ENCODE data around the gene TSEN54. TPM values are rescaled to one million over a fixed set of nuclear protein-coding genes. Genes with fewer than 3 reads are reported as not detected.
A peak's percentile ranks its signal among the peaks of the same experiment; 100 is the strongest.

The TSEN54 gene
- total RNA-seq, 1 donor from 2014 or later = 7.7 TPM

DNA sequence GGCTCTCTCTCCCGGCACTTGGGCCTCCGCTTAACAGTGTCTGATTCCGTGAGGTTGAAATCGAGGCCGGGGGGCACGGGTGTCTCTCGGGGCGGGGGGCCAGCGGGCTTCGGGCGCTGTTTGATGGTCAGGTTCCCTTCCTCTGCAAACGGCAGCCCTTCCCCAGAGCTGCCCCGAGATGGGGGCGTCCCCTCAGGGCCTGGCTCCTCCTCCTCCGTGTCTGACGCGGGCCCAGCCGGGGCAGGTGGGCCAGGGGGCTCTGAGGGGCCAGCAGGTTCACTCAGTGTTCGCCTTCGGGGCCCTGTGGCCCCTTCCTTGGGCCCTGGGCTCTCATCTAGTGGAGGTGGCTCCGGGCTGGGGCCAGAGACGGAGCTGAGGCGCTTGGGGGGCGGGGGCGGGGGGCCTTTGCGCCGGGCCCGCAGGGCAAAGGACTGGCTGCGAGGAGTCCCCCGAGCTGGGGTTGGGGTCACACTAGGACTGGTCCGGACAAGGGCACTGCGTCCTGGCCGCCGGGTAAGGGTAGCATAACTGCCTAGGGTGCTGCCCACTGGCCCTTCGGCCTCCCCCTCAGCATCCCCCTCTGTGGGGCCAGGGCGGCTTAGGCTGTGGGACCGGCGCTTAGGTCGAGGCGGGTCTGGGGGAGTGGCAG, 14.1 kb upstream of the TSEN54 start:
- intact Hi-C loops (cut with DNase I) = no loop called here
- no peak for DNase-seq (ENCODE audit: low spot score)

DNA sequence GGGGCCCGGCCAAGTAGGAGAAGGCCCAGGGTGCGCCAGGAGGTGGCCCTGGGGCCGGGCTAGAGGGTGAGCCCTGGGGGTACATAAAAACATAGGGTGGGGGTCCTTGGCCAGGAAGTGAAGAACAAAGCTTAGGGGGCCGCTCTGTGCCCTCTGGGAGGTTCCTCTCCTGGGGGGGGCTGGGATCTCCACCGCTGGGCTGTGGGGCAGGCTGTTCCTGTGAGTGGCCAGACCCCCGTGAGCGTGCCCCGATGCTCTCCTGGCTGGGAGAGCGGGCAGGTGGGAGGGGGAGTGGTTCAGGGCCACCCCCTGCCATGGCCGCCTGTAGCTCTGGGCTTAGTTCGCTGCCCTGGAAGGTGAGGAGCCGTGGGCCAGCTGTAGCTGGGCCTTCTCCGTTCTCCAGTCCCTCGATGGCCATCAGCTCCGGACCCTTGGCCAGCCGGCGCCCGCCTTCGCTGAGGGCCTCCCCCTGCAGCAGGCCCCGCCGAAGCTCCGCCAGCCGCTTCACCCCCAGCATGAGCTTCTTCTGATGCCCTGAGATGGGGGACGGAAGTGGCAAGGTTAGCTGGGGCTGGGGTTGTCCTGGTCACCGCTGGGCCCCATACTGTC, 13.5 kb upstream of the TSEN54 start:
- no peak for DNase-seq (ENCODE audit: low spot score)
- intact Hi-C loops (cut with DNase I) = no loop called here

DNA sequence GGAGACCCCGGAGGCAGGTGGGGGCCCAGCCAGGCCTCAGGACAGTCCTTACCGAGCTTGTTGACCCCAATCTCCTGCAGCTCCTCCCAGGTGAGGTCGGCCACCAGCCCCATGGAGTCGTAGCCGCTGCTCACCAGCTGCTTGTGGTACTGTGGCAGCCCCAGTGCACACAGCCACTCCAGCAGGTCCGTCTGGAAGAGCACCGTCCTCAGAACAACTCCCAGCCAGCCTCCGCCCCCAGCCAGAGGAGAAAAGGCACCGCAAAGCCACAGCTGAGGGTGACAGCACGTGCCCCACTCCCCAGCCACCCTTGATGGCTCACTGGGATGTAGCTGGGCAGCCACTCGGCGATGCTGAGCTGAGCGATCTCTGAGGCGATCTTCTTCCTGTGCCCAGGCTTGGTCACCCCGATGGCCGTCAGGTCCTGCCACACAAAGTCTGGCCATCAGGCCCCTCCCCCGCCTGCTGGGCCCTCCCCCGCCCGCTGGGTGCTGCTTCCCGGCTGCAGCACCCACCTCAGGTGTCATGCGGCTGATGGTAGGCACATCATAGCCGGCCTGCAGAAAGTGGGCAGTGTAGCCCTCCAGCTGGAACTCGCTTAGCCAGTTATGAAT, 12.9 kb upstream of the TSEN54 start:
- intact Hi-C loops (cut with DNase I) = no loop called here
- DNase-seq (ENCODE audit: low spot score) = no peak

DNA sequence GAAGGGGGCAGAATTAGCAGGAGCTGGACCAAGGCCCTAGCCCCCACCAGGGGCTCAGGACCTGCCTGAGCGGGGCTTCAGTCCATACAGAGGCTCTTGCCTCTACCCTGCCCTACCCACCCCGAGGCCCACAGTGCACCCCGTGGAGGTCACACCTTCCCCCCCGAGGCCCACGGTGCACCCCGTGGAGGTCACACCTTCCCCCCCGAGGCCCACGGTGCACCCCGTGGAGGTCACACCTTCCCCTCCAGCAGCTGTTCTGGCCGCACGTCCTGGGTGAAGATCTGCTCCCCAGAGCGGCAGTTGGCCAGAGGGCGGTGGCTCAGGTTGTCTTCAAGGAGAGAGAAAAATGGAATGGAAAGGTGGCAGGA, 12.4 kb upstream of the TSEN54 start:
- intact Hi-C loops (cut with DNase I) = no loop called here
- DNase-seq (ENCODE audit: low spot score) = no peak

DNA sequence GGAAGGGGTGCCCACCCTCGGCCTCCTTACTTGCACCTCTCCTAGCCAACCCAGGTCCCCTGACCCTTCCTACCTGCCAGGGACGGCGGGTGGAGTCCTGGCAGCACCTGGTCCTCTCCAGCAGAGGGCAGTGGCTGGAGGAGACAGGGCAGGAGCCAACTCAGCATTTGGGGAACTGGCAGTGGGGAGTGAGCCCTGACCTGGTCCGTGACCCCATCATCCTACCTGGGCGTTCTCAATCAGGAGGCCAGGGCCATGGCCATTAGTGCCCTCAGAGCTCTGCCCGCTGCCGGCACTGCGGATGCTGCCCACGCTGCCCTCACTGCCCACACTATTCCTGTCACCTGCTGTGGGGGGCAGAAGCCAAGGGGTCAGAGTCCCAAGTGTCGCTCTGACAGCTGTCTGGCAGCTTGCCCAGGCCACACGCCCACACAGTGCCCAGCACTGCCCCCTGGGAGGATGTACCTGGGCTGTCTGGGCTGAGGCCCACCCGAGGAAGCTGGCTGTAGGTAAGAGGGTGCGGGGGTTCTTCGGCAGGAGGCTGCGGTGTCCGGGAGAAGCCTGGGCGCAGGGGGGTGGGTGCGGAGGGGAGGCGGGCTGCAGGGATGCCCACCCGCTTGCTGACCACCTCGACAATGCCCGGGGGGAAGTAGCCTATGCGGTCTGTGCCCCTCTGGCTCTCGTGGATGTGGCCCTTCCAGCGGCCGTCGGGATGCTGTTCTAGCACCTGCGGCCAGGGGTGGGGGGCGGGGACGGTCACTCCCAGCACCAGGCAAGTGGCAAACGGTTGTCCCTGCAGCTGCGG, 11.8 kb upstream of the TSEN54 start:
- intact Hi-C loops (cut with DNase I) = no loop called here
- DNase-seq (ENCODE audit: low spot score) = no peak

DNA sequence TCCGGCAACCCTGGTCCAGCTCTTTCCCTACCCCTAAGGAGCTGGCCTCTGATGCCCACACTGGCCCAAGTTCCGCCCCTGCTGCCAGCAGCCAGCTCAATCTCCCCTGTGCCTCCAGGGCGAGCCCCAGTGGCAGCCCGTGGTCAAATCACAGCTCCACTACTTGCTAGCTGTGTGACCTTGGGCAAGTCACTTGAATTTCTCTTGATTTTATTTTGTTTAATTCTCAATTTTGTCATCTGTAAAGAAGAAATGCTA, 11.2 kb upstream of the TSEN54 start:
- no peak for DNase-seq (ENCODE audit: low spot score)
- intact Hi-C loops (cut with DNase I) = no loop called here

DNA sequence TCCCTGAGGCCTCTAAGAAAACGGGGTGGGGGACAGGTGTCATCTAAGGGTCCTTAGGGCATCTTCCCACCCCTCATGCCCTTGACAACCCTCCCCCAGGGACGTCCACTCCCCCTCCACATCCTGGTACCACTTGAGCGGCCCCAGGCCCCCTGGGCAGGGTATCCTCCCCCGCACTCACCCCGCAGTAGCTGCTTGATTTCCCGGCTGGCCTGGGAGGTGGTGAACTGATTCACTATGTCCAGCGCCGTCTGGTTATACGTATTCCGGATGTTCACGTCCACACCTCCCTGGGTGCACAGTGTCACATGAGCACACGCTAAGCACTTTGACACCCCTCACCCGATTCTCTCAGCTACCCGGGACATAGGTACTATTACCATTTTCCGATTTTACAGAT, 10.7 kb upstream of the TSEN54 start:
- no peak for DNase-seq (ENCODE audit: low spot score)
- intact Hi-C loops (cut with DNase I) = no loop called here

DNA sequence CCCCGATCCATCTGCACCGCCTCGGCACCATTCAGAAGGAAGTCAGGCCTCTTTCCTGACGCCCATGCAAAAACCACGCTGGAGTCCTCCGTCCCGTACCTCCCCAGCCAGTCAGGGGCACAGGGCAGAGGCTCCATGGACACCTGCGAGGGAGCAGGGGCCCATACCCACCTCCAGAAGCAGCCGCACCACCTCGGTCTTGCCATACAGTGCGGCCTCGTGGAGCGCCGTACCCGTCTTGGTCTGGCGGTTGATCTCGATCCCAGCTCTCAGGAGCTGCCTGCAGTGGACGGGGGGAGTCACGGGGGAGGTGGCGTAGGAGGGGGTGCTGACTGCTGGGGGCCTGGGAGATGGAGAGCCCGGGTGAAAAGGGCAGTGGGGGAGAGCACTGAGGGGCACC, 10.2 kb upstream of the TSEN54 start:
- no peak for DNase-seq (ENCODE audit: low spot score)
- intact Hi-C loops (cut with DNase I) = no loop called here

DNA sequence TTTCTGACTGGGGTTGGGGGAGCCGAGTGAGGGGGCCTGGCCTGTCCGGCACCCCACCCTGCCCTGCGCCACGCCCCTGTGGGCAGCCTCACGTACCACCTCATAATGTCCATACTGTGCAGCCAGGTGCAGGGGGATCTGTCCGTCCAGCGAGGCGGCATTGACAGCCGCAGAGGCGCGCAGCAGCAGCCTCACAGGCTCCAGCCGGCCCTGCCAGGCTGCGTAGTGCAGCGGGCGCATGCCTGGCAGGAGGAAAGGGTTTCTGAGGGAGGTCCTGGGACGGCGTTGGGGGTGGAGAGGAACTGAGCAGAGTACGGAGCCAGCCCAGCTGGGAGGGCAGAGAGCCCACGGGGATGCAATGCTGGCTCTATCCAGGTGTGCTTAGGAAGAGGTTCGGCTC, 9.4 kb upstream of the TSEN54 start:
- no peak for DNase-seq (ENCODE audit: low spot score)
- intact Hi-C loops (cut with DNase I) = no loop called here

DNA sequence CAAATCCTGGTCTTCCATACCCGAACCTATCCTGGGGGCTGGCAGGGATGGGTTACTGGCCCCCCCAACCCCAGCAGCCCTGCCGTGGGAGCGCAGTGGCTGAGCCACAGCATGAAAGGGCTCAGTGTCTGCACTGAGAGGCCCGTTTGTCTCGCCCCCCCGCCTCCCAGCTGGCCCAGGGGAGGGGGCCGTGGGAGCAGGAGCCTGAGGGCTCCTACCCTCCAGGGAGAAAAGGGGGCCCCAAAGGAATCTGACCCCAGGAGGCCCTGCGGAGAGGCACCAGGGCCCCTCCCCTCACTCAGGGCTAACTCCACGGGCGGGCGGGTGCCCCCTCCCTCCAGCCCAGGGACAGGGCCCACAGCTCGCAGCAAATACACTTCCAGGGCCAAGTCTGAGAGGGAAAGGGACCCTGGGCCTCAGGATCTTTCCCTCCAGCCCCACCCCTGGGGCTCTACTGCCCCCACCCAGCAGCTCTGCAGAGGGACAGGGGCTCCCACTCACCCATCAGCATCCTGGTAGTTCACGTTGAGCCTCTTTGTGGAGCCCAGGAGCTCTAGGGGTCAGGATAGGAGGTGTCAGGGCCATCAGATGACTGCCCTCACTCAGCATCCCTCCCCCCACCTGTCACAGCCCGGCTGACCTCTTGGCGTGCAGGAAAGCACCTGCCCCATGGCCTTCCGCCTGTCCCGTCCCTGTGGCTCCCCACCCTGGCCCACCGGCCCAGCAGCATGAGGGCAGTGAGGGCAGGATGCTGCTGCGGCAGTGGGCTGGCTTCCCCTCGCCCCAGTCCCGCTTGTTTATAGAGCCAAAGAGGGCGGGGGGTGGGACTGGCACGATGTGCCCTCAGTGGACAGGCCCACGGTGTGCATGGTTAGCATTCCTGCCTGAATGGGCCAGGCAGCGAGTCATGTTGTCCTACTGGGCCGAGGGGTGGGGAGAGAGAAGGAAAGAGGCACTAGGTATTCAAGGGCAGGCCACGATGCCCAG, 8.3 kb upstream of the TSEN54 start:
- intact Hi-C loops (cut with DNase I) = no loop called here
- DNase-seq (ENCODE audit: low spot score) = no peak

DNA sequence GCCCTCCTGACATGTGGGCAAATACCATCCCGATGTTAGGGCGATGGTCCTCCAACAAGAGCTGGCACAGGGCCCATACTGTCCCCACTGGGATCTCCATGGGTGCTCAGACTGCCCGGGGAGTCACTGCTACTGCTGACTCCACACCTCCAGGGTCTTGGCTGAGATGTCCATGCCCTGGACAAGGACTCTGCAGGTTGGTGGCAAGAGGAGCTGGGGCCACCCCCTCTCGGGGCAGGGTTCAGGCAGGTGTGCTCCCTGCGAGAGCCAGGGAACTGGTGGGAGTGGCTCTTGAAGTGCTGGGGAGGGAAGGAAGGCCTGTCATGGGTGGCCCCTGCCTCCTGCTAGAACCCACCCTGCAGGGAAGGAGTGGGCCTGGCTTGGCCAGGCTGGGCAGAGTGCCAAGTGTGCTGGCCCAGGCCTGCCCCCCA, 7.4 kb upstream of the TSEN54 start:
- DNase-seq (ENCODE audit: low spot score) = no peak
- intact Hi-C loops (cut with DNase I) = no loop called here

DNA sequence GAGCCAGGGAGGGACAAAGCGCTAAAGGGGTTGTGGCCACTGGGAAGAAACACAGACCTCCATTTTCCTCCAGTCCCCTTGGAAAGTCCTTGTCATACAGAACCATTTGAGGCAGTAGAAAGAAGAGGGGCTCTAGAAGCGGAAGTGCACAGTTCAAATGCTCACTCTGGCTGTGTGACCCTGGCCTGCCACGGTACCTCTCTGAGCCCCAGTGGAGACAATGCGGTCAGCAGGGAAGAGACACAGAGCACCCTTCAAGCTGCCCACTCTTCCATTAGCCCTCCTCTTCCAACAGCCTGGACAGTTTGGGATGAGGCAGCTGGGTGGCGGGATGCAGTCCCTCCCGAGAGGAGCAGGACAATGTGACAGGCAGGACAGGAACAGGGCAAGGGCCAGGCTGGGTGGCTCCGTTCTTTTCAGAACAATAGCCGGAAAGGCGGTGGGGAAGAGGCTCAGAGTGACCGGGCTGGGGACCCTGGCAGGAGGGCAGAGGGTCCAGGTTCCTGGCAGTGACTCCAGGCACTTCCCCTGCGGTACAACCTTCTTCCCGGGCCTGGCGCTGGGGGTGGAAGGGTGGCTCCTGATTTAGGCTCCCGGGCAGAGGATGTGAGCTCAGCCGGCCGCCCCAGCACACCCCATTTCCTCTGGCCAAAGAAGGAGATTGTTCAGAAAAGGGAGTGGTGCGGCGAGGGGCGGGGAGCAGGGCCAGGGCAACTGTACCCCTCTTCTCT, 6.6 kb upstream of the TSEN54 start:
- intact Hi-C loops (cut with DNase I) = loop anchor here (5.0 kb wide), 1 partner anchor 67 kb away; no protein-coding TSS in a partner anchor

DNA sequence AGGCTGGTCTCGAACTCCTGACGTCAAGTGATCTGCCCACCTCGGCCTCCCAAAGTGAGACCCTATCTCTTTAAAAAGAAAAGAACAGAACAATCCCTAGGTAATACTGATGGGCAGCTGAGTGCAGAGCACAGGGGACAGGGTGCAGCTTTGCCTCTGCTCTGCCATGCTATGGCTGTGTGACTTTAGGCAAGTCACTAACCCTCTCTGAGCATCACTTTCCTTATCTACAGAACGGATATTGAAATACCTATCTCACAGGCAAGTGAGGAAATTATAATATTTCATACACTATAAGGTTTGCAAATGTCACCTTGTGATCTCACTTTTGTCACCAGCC, 5.1 kb upstream of the TSEN54 start:
- no peak for DNase-seq (ENCODE audit: low spot score)
- intact Hi-C loops (cut with DNase I) = loop anchor here (5.0 kb wide), 1 partner anchor 69 kb away; no protein-coding TSS in a partner anchor

More for the DNA sequence above, 6.6 kb upstream of the TSEN54 start:
- DNase-seq (ENCODE audit: low spot score) = peak; percentile 86

DNA sequence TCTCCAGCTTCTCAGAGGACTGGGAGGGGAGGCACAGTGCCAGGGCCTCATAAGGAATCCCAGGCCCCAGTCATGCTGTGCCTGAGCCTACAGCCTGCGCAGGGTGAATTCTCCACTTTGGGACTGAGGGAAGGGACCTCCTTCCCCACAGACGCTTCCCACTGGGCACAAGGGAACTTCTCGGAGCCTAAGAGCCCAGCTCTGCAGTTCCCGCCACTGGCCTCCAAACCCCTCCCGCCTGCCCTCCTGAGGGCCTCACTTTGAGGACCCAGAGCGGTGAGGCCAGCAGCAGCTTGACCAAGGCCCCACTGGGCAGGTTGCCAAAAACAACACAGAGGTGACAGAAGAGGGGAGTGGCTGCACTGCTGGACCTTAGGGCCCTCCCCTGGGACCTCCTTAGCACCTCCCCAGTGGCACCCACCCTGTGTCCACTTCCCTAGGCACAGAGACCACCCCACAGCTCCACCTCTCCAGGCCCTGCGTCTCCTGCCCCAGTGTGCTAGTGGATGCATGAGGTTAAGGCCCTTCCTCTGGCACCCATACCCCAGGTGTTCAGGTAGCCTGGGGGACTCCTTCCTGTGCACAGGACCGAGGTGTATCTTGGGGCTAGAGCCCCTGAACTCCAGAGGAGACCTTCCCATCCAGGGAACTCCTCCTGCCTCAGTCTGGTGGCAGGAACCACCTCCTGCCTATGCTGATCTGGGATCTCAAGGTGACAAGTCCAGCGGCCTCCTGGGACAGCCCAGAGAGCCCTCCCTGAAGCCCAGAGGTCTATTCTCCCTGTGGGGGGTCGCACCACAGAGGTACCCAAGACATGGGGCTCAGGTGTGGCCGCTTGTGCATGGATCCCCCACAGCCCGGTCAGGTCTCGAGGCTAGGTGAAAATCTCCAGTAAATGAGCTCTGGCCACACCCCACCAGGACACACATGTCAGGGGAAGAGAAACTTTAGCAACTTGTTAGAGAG, 4.4 kb upstream of the TSEN54 start:
- peak; percentile 86 for DNase-seq (ENCODE audit: low spot score)
- intact Hi-C loops (cut with DNase I) = loop anchor here (5.0 kb wide), 1 partner anchor 70 kb away; no protein-coding TSS in a partner anchor

DNA sequence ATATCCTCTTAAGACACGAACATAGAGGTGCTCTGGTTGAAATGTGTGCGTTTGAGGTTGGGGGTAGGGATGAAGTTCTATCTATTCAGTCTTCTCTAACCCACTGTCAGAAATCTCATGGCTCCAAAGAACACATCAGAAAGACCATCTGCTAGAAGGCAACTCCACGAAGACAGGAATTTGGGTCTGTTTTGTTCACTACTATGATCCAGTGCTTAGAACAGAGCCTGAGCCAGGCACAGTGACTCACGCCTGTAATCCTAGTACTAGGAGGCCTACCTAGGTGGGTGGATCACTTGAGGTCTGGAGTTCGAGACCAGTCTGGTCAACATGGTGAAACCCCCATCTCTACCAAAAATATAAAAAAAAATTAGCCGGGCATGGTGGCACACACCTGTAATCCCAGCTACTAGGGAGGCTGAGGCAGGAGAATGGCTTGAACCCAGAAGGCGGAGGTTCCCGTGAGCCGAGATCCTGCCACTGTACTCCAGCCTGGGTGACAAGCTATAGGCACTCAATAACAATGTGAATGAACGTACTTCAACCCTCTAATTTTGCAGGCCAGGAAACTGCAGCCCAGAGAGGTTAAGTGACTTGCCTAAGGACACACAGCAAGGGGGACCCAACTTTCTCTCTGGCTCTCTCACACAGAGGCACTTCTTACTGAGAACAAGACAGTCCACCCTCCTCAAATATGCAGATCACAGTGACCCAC, 3.2 kb upstream of the TSEN54 start:
- DNase-seq (ENCODE audit: low spot score) = no peak
- intact Hi-C loops (cut with DNase I) = loop anchor here (5.0 kb wide), 1 partner anchor 71 kb away; no protein-coding TSS in a partner anchor

DNA sequence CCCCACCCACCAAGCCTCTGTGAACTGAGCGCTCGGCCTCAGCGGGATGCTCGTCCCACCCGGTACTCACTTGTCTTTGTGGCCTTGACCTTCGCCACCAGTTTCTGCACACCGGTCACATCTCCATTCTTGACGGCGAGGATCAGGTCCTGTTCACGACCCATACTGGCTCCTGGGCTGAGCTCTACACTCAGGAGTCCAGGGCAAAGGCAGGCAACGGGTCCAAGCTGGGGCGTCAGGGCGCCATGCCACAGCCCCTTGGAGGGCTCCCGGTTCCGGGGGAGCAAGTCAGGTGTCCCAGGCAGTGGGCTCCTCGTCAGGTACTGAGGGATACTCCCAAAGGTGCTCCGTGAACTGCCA, 2.7 kb upstream of the TSEN54 start:
- DNase-seq (ENCODE audit: low spot score) = no peak
- intact Hi-C loops (cut with DNase I) = loop anchor here (5.0 kb wide), 1 partner anchor 71 kb away; no protein-coding TSS in a partner anchor

DNA sequence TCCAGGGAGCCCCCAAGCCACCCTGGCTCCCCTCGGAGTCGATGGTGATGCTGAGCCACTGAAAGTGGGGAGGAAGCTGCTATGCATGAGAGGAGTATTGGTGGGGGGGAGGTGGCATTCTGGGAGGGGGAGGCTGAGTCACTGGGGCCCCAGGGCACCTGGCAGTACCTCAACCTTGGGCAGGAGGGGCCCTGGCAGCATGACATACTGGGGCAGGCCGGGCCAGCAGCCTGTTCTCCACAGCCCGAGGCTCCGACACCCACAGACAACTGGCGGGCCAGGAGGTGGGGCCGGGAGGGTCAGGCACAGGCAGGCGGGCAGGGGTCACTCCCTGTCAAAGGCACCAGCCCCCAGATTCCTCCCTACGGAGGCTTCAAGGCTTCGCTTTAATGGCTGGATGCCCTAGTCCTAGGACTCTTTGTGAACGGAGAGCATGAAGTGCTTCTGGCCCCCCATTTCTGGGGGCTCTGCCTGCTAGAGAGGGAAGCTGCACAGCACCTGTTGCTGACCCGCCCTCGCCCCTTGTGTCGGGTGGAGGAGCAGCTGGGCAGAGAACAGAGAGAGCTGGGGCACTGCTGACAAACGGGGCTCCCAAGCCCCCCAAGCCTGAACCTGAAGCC, 1.9 kb upstream of the TSEN54 start:
- DNase-seq (ENCODE audit: low spot score) = no peak
- intact Hi-C loops (cut with DNase I) = loop anchor here (5.0 kb wide), 1 partner anchor 72 kb away; no protein-coding TSS in a partner anchor
